ENCODE data around the gene ERCC2. TPM values are rescaled to one million over a fixed set of nuclear protein-coding genes. Genes with fewer than 3 reads are reported as not detected.
A peak's percentile ranks its signal among the peaks of the same experiment; 100 is the strongest.

ERCC2 gene
- polyA plus RNA-seq, 1 donor (not counting 4 experiments of a cell fraction or from before 2014, with no cell fraction given): 27.6 TPM

GRCh38 chr19:45402298-45403061, 32.1 kb upstream of the ERCC2 start:
- no peaks in the 10 kb centered on the region for H3K27me3 ChIP-seq (ENCODE audit: control insufficient read depth, extremely low read depth, insufficient read depth, low read length)
- dilution Hi-C loops (cut with MboI; ENCODE audit: extremely low pct_ligation_motif_present, low sequenced_read_pairs): no loop called here
- H3K79me2 ChIP-seq (ENCODE audit: control insufficient read depth, insufficient read depth, low read length): peaks cover 70% of the 10 kb centered on the region
- peak overlapping the region; percentile 97 for H3K27ac ChIP-seq (ENCODE audit: control insufficient read depth, insufficient read depth, low read length)
- peak overlapping the region; percentile 99 for H3K4me2 ChIP-seq (ENCODE audit: control insufficient read depth, extremely low read depth, insufficient read depth, low read depth, low read length)
- DNase-seq (ENCODE audit: low read depth, low spot score) (peak; percentile 63), FAIRE-seq (no peak)
- no peak overlapping the region for H2AFZ ChIP-seq (ENCODE audit: control insufficient read depth, low read length)
- no peaks in the 10 kb centered on the region for H3K9me1 ChIP-seq (ENCODE audit: control insufficient read depth, extremely low read depth, insufficient read depth, low read length)
- no peaks in the 10 kb centered on the region for H4K20me1 ChIP-seq (ENCODE audit: control insufficient read depth, extremely low read depth, insufficient read depth, low read length)
- peaks cover 11 to 25% of the 10 kb centered on the region in 2 experiments for H3K36me3 ChIP-seq (ENCODE audit: control insufficient read depth in 2 of 2, extremely low read depth in 1 of 2, insufficient read depth in 2 of 2, low read length in 2 of 2)
- H3K9ac ChIP-seq (ENCODE audit: control insufficient read depth, extremely low read depth, insufficient read depth, low read length): peak overlapping the region; percentile 97
- TF ChIP-seq CTCF (optimal IDR thresholded peaks at IDR 0.05 in 1 of 3, IDR thresholded peaks at IDR 0.05 in 1 of 3, conservative IDR thresholded peaks at IDR 0.05 in 1 of 3; ENCODE audit: extremely low read depth in 1 of 3, insufficient read depth in 2 of 3, low read length in 3 of 3) (peak; percentile 65 to 71 (median 70)), EZH2 (IDR thresholded peaks at IDR 0.05; ENCODE audit: low read length) (no peak)
- no peaks in the 10 kb centered on the region for H3K9me3 ChIP-seq (ENCODE audit: control insufficient read depth, low read depth, low read length)
- H3K4me3 ChIP-seq (ENCODE audit: control insufficient read depth in 2 of 3, extremely low read depth in 1 of 3, insufficient read depth in 2 of 3, low read depth in 1 of 3, low read length in 3 of 3): peak overlapping the region; percentile 96 to 98 (median 97)
- peaks cover 29% of the 10 kb centered on the region for H3K4me1 ChIP-seq (ENCODE audit: control insufficient read depth, extremely low read depth, insufficient read depth, low read length)

GRCh38 chr19:45401815-45402214, 31.4 kb upstream of the ERCC2 start:
- Histone ChIP-seq H3K27me3 (ENCODE audit: control insufficient read depth, extremely low read depth, insufficient read depth, low read length) (no peaks in the 10 kb centered on the region), H3K9me3 (ENCODE audit: control insufficient read depth, low read depth, low read length) (no peaks in the 10 kb centered on the region), H3K9me1 (ENCODE audit: control insufficient read depth, extremely low read depth, insufficient read depth, low read length) (no peaks in the 10 kb centered on the region), H3K4me2 (ENCODE audit: control insufficient read depth, extremely low read depth, insufficient read depth, low read depth, low read length) (peak overlapping the region; percentile 99), H4K20me1 (ENCODE audit: control insufficient read depth, extremely low read depth, insufficient read depth, low read length) (no peaks in the 10 kb centered on the region), H3K27ac (ENCODE audit: control insufficient read depth, insufficient read depth, low read length) (peak overlapping the region; percentile 97), H3K9ac (ENCODE audit: control insufficient read depth, extremely low read depth, insufficient read depth, low read length) (peak overlapping the region; percentile 57), H3K79me2 (ENCODE audit: control insufficient read depth, insufficient read depth, low read length) (peaks cover 70% of the 10 kb centered on the region), H2AFZ (ENCODE audit: control insufficient read depth, low read length) (no peak overlapping the region), H3K4me1 (ENCODE audit: control insufficient read depth, extremely low read depth, insufficient read depth, low read length) (peaks cover 27% of the 10 kb centered on the region), H3K36me3 (ENCODE audit: control insufficient read depth in 2 of 2, extremely low read depth in 1 of 2, insufficient read depth in 2 of 2, low read length in 2 of 2) (peaks cover 14 to 25% of the 10 kb centered on the region in 2 experiments), H3K4me3 (ENCODE audit: control insufficient read depth in 2 of 3, extremely low read depth in 1 of 3, insufficient read depth in 2 of 3, low read depth in 1 of 3, low read length in 3 of 3) (peak overlapping the region; percentile 55 to 98 (median 97))
- TF ChIP-seq CTCF (optimal IDR thresholded peaks at IDR 0.05 in 1 of 3, IDR thresholded peaks at IDR 0.05 in 1 of 3, conservative IDR thresholded peaks at IDR 0.05 in 1 of 3; ENCODE audit: extremely low read depth in 1 of 3, insufficient read depth in 2 of 3, low read length in 3 of 3) (no peak), EZH2 (IDR thresholded peaks at IDR 0.05; ENCODE audit: low read length) (no peak)
- FAIRE-seq: no peak
- no peak for DNase-seq (ENCODE audit: low read depth, low spot score)
- dilution Hi-C loops (cut with MboI; ENCODE audit: extremely low pct_ligation_motif_present, low sequenced_read_pairs): no loop called here

All from keratinocyte (primary cell).